Measurements from ENCODE around the gene MAP3K3. TPM values are rescaled to one million over a fixed set of nuclear protein-coding genes. Genes with fewer than 3 reads are reported as not detected.

The MAP3K3 gene
- total RNA-seq, 4 donors from 2014 or later: 31.6 to 55.1 (median 44.3) TPM

- no peak overlapping the region for H3K27ac ChIP-seq
- H3K27me3 ChIP-seq: no peaks in the 10 kb centered on the region
- H3K4me3 ChIP-seq: no peak overlapping the region
- H3K9me3 ChIP-seq: no peaks in the 10 kb centered on the region
- TF ChIP-seq POLR2A (IDR thresholded peaks at IDR 0.05) (no peak), CTCF (IDR thresholded peaks at IDR 0.05) (no peak), EP300 (IDR thresholded peaks at IDR 0.05) (no peak), POLR2AphosphoS5 (IDR thresholded peaks at IDR 0.05) (no peak)
- peaks cover 35% of the 10 kb centered on the region for H3K36me3 ChIP-seq
- peaks cover 42% of the 10 kb centered on the region for H3K4me1 ChIP-seq
- WGBS: 68% methylated on average over 1 of the region's 1 CpG
- no peak for DNase-seq (ENCODE audit: low spot score in 2 of 2)
These were observed 9.4 kb downstream of the MAP3K3 start for GRCh38 chr17:63631626-63632025.

GRCh38 chr17:63633742-63634141 is 11.5 kb downstream of the MAP3K3 start:
- TF ChIP-seq CTCF (IDR thresholded peaks at IDR 0.05) (no peak), POLR2AphosphoS5 (IDR thresholded peaks at IDR 0.05) (no peak), POLR2A (IDR thresholded peaks at IDR 0.05) (no peak), EP300 (IDR thresholded peaks at IDR 0.05) (no peak)
- Histone ChIP-seq H3K36me3 (peaks cover 50% of the 10 kb centered on the region), H3K4me1 (peaks cover 32% of the 10 kb centered on the region), H3K27me3 (no peaks in the 10 kb centered on the region), H3K9me3 (no peaks in the 10 kb centered on the region), H3K4me3 (no peak overlapping the region), H3K27ac (peak overlapping the region; percentile 23)
- DNase-seq (ENCODE audit: low spot score in 2 of 2): no peak

- H3K4me1 ChIP-seq: peaks cover 29% of the 10 kb centered on the region
- H3K36me3 ChIP-seq: peaks cover 50% of the 10 kb centered on the region
- 83% methylated on average over 4 of the region's 4 CpGs for WGBS
- no peak overlapping the region for H3K27ac ChIP-seq
- TF ChIP-seq CTCF (IDR thresholded peaks at IDR 0.05) (no peak), POLR2A (IDR thresholded peaks at IDR 0.05) (no peak), POLR2AphosphoS5 (IDR thresholded peaks at IDR 0.05) (no peak), EP300 (IDR thresholded peaks at IDR 0.05) (no peak)
- no peaks in the 10 kb centered on the region for H3K27me3 ChIP-seq
- DNase-seq (ENCODE audit: low spot score in 2 of 2): no peak
- no peak overlapping the region for H3K4me3 ChIP-seq
- no peaks in the 10 kb centered on the region for H3K9me3 ChIP-seq
These were observed 11.9 kb downstream of the MAP3K3 start for GRCh38 chr17:63634163-63634562.

GRCh38 chr17:63634816-63635215 is 12.6 kb downstream of the MAP3K3 start:
- Histone ChIP-seq H3K27ac (no peak overlapping the region), H3K4me1 (peaks cover 23% of the 10 kb centered on the region)
- TF ChIP-seq POLR2A (IDR thresholded peaks at IDR 0.05) (no peak), EP300 (IDR thresholded peaks at IDR 0.05) (no peak), POLR2AphosphoS5 (IDR thresholded peaks at IDR 0.05) (no peak)

GRCh38 chr17:63635290-63635689 is 13.1 kb downstream of the MAP3K3 start:
- no peaks in the 10 kb centered on the region for H3K27me3 ChIP-seq
- no peak for DNase-seq (ENCODE audit: low spot score in 2 of 2)
- TF ChIP-seq CTCF (IDR thresholded peaks at IDR 0.05) (no peak), EP300 (IDR thresholded peaks at IDR 0.05) (no peak), POLR2AphosphoS5 (IDR thresholded peaks at IDR 0.05) (no peak), POLR2A (IDR thresholded peaks at IDR 0.05) (no peak)
- no peak overlapping the region for H3K27ac ChIP-seq
- peaks cover 50% of the 10 kb centered on the region for H3K36me3 ChIP-seq
- no peaks in the 10 kb centered on the region for H3K9me3 ChIP-seq
- 84% methylated on average over 2 of the region's 2 CpGs for WGBS
- no peak overlapping the region for H3K4me3 ChIP-seq
- peaks cover 18% of the 10 kb centered on the region for H3K4me1 ChIP-seq

More at GRCh38 chr17:63634816-63635215, 12.6 kb downstream of the MAP3K3 start:
- Histone ChIP-seq H3K36me3 (peaks cover 50% of the 10 kb centered on the region), H3K4me3 (no peak overlapping the region), H3K9me3 (no peaks in the 10 kb centered on the region), H3K27me3 (no peaks in the 10 kb centered on the region)
- 79% methylated on average over 1 of the region's 1 CpG for WGBS
- DNase-seq (ENCODE audit: low spot score in 2 of 2): no peak

GRCh38 chr17:63635787-63636186 is 13.6 kb downstream of the MAP3K3 start:
- WGBS: 61% methylated on average over 2 of the region's 2 CpGs
- no peak overlapping the region for H3K27ac ChIP-seq
- DNase-seq (ENCODE audit: low spot score in 2 of 2): no peak
- no peak overlapping the region for H3K4me3 ChIP-seq
- H3K36me3 ChIP-seq: peaks cover 50% of the 10 kb centered on the region
- no peaks in the 10 kb centered on the region for H3K27me3 ChIP-seq
- peaks cover 15% of the 10 kb centered on the region for H3K4me1 ChIP-seq
- no peak for TF ChIP-seq EP300 (IDR thresholded peaks at IDR 0.05)
- no peak for TF ChIP-seq CTCF (IDR thresholded peaks at IDR 0.05)
- no peak for TF ChIP-seq POLR2A (IDR thresholded peaks at IDR 0.05)
- H3K9me3 ChIP-seq: no peaks in the 10 kb centered on the region

Data from suprapubic skin (tissue), 4 donors.